HEK293T (cell line): ENCODE data around the gene IGSF1.

Experiments
- CTCF ChIA-PET: fragments of 350-600 bp; formaldehyde crosslinking; extraction: SDS; loops from one replicate; lab custom pipeline; 2021; ENCODE audit warnings: antibody characterized with exemption, inconsistent platforms; lab: Yijun Ruan, JAX
- POLR2A ChIA-PET: fragments of 350-600 bp; formaldehyde crosslinking; extraction: SDS; loops from one replicate; lab custom pipeline; 2020; ENCODE audit warnings: antibody characterized with exemption, inconsistent platforms; lab: Yijun Ruan, JAX
- DNase-seq: peaks from one replicate; pipeline ENCODE4 v3.0.0; 2012; ENCODE audit warnings: mixed read lengths; ENCODE audit errors: extremely low spot score
- ARNT ChIP-seq: fragments of 450-650 bp; IDR thresholded peaks from 2 replicates; pipeline ENCODE4 v1.6.1; 2017; ENCODE audit warnings: mild to moderate bottlenecking
- BHLHE40 ChIP-seq: fragments of 450-650 bp; IDR thresholded peaks from 2 replicates; pipeline ENCODE4 v1.6.1; 2016; ENCODE audit warnings: mild to moderate bottlenecking, moderate library complexity, borderline replicate concordance
- CTBP1 ChIP-seq: fragments of 450-650 bp; IDR thresholded peaks from 2 replicates; pipeline ENCODE4 v1.6.1; 2016; ENCODE audit warnings: borderline replicate concordance
- ELF4 ChIP-seq: fragments of 450-650 bp; IDR thresholded peaks from 2 replicates; pipeline ENCODE4 v1.6.1; 2017; ENCODE audit warnings: antibody characterized with exemption
- FOXA1 ChIP-seq: fragments of 450-650 bp; IDR thresholded peaks from 2 replicates; pipeline ENCODE4 v1.6.1; 2016; ENCODE audit warnings: mild to moderate bottlenecking
- FOXK2 ChIP-seq: fragments of 450-650 bp; IDR thresholded peaks from 2 replicates; pipeline ENCODE4 v1.6.1; 2016; ENCODE audit warnings: mild to moderate bottlenecking
- FOXM1 ChIP-seq: fragments of 450-650 bp; IDR thresholded peaks from 2 replicates; pipeline ENCODE4 v1.6.1; 2017; ENCODE audit warnings: mild to moderate bottlenecking, borderline replicate concordance
- HDGF ChIP-seq: fragments of 450-650 bp; IDR thresholded peaks from 2 replicates; pipeline ENCODE4 v1.6.1; 2017; ENCODE audit warnings: antibody characterized with exemption, borderline replicate concordance
- L3MBTL2 ChIP-seq: fragments of 450-650 bp; conservative IDR thresholded peaks from 2 replicates; pipeline ENCODE4 v1.6.1; 2016; ENCODE audit warnings: mild to moderate bottlenecking
- LEF1 ChIP-seq: fragments of 450-650 bp; IDR thresholded peaks from 2 replicates; pipeline ENCODE4 v1.6.1; 2017; ENCODE audit warnings: mild to moderate bottlenecking, borderline replicate concordance
- NFRKB ChIP-seq: fragments of 450-650 bp; IDR thresholded peaks from 2 replicates; pipeline ENCODE4 v1.6.1; 2016; ENCODE audit warnings: mild to moderate bottlenecking, moderate library complexity
- PKNOX1 ChIP-seq: fragments of 450-650 bp; IDR thresholded peaks from 2 replicates; pipeline ENCODE4 v1.6.1; 2016
- SP1 ChIP-seq: fragments of 450-650 bp; IDR thresholded peaks from 2 replicates; pipeline ENCODE4 v1.6.1; 2017
- SUZ12 ChIP-seq: fragments of 450-650 bp; IDR thresholded peaks from 2 replicates; pipeline ENCODE4 v1.6.1; 2016; ENCODE audit warnings: mild to moderate bottlenecking
- TARDBP ChIP-seq: fragments of 450-650 bp; IDR thresholded peaks from 2 replicates; pipeline ENCODE4 v1.6.1; 2016
- ZNF384 ChIP-seq: fragments of 450-650 bp; IDR thresholded peaks from 2 replicates; pipeline ENCODE4 v1.6.1; 2016

Gene IGSF1

GRCh38 chrX:131308980-131309379, 19.9 kb upstream of the IGSF1 start:
- ChIA-PET CTCF (no interaction called here), POLR2A (no interaction called here)
- DNase-seq = no peak
- no peak for TF ChIP-seq SP1
- no peak for TF ChIP-seq TARDBP
- no peak for TF ChIP-seq HDGF
- TF ChIP-seq SUZ12 = no peak
- TF ChIP-seq PKNOX1 = no peak
- TF ChIP-seq FOXK2 = no peak
- no peak for TF ChIP-seq ARNT
- TF ChIP-seq FOXA1 = no peak
- no peak for TF ChIP-seq ZNF384
- no peak for TF ChIP-seq L3MBTL2
- no peak for TF ChIP-seq CTBP1

GRCh38 chrX:131306601-131307000, 17.5 kb upstream of the IGSF1 start:
- CTCF ChIA-PET = no interaction called here
- POLR2A ChIA-PET = no interaction called here
- no peak for TF ChIP-seq CTBP1
- no peak for TF ChIP-seq PKNOX1
- TF ChIP-seq HDGF = no peak
- TF ChIP-seq FOXK2 = no peak
- TF ChIP-seq FOXM1 = no peak
- no peak for TF ChIP-seq BHLHE40
- TF ChIP-seq L3MBTL2 = no peak
- no peak for TF ChIP-seq TARDBP
- no peak for TF ChIP-seq ELF4
- no peak for TF ChIP-seq ZNF384
- TF ChIP-seq LEF1 = no peak
- TF ChIP-seq SUZ12 = no peak
- no peak for TF ChIP-seq SP1
- no peak for DNase-seq

DNA sequence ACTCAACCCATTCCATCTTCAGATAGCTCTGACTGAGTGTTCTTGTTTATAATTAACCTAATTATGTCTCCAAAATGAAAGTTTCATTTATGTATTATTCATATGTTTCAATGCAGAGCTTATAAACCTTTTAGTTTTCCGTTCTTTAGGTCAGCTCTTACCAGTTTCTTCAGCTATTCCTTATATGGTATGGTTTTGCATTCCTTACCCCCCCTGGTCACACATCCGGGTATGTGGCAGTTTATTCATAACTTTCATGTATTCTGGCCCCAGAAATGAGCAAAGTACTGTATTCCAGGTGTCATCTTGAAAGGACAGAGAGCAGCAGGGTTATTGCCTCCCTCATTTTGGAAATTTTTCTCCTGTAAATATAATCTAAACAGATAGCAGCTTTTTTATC, 16.8 kb upstream of the IGSF1 start:
- POLR2A ChIA-PET = no interaction called here
- DNase-seq = no peak
- TF ChIP-seq LEF1 = no peak
- no peak for TF ChIP-seq ZNF384
- no peak for TF ChIP-seq ARNT
- no peak for TF ChIP-seq SP1
- TF ChIP-seq FOXM1 = no peak
- no peak for TF ChIP-seq HDGF
- TF ChIP-seq FOXA1 = no peak
- no peak for TF ChIP-seq PKNOX1
- no peak for TF ChIP-seq SUZ12
- TF ChIP-seq TARDBP = no peak
- CTCF ChIA-PET = no interaction called here

GRCh38 chrX:131302701-131303100, 13.6 kb upstream of the IGSF1 start:
- TF ChIP-seq L3MBTL2 = no peak
- no peak for TF ChIP-seq FOXM1
- no peak for TF ChIP-seq NFRKB
- TF ChIP-seq LEF1 = no peak
- no peak for TF ChIP-seq ELF4
- CTCF ChIA-PET = no interaction called here
- POLR2A ChIA-PET = interaction anchor here (0.7 kb wide), 1 partner anchor 686 kb away, joined by 3 read pairs; no protein-coding TSS in a partner anchor
- no peak for DNase-seq

- DNase-seq = no peak
- ChIA-PET POLR2A (no interaction called here), CTCF (no interaction called here)
These were observed 12.0 kb upstream of the IGSF1 start for GRCh38 chrX:131301155-131301554.

More at GRCh38 chrX:131301155-131301554, 12.0 kb upstream of the IGSF1 start:
- no peak for TF ChIP-seq L3MBTL2
- no peak for TF ChIP-seq FOXM1
- TF ChIP-seq HDGF = no peak
- TF ChIP-seq SUZ12 = no peak
- TF ChIP-seq ZNF384 = no peak
- TF ChIP-seq FOXK2 = no peak
- TF ChIP-seq TARDBP = no peak
- no peak for TF ChIP-seq SP1
- TF ChIP-seq CTBP1 = no peak
- no peak for TF ChIP-seq NFRKB
- no peak for TF ChIP-seq LEF1
- no peak for TF ChIP-seq ELF4
- TF ChIP-seq ARNT = no peak
- TF ChIP-seq FOXA1 = no peak
- no peak for TF ChIP-seq PKNOX1
- TF ChIP-seq BHLHE40 = no peak
